ENCODE measurements around the gene LDLR. TPM values are rescaled to one million over a fixed set of nuclear protein-coding genes. Genes with fewer than 3 reads are reported as not detected.

The LDLR gene
- total RNA-seq, 1 experiment from 2014 or later: 127 TPM

- Mint-ChIP-seq H3K36me3 (ENCODE audit: insufficient read depth, unreplicated experiment) (peaks cover 12% of the 10 kb centered on the region), H3K27me3 (ENCODE audit: insufficient read depth, unreplicated experiment) (no peaks in the 10 kb centered on the region), H3K4me1 (ENCODE audit: insufficient read depth, unreplicated experiment) (peaks cover 25% of the 10 kb centered on the region), H3K9me3 (ENCODE audit: unreplicated experiment) (no peaks in the 10 kb centered on the region), H3K4me3 (ENCODE audit: unreplicated experiment) (peak overlapping the region; percentile 43), H3K27ac (ENCODE audit: low read depth, unreplicated experiment) (peak overlapping the region; percentile 69)
- POLR2A ChIA-PET: interaction anchor here (0.5 to 3.4 kb wide), 3 partner anchors 11 to 417 kb away, joined by 3 to 35 read pairs (median 5); partner anchors contain the start of gene ELOF1
- CTCF ChIA-PET: interaction anchor here (0.6 kb wide), 1 partner anchor 14 kb away, joined by 5 read pairs; no protein-coding TSS in a partner anchor
- no TSS peak for BruUV-seq (replicated peaks)
- DNase-seq (ENCODE audit: unreplicated experiment): peak; percentile 48
- intact Hi-C loops (cut with micrococcal nuclease): no loop called here
- TF ChIP-seq CTCF (IDR thresholded peaks at IDR 0.05; ENCODE audit: unreplicated experiment): peak; percentile 18
These were observed 52.8 kb downstream of the LDLR start for GRCh38 chr19:11141937-11142527.

GRCh38 chr19:11142528-11143171 lies 53.4 kb downstream of the LDLR start:
- POLR2A ChIA-PET: interaction anchor here (0.9 to 3.4 kb wide), 3 partner anchors 10 to 306 kb away, joined by 3 to 35 read pairs (median 5); no protein-coding TSS in a partner anchor

GRCh38 chr19:11145536-11145924 lies 56.3 kb downstream of the LDLR start:
- ChIA-PET POLR2A (interaction anchor here (1.0 kb wide), 1 partner anchor 22 kb away, joined by 3 read pairs; no protein-coding TSS in a partner anchor), CTCF (interaction anchor here (0.6 to 0.9 kb wide), 3 partner anchors 77 to 1033 kb away, joined by 3 to 4 read pairs (median 3); no protein-coding TSS in a partner anchor)
- intact Hi-C loops (cut with micrococcal nuclease): no loop called here
- Mint-ChIP-seq H3K36me3 (ENCODE audit: insufficient read depth, unreplicated experiment) (peaks cover 6% of the 10 kb centered on the region), H3K4me3 (ENCODE audit: unreplicated experiment) (no peak overlapping the region), H3K9me3 (ENCODE audit: unreplicated experiment) (no peaks in the 10 kb centered on the region), H3K4me1 (ENCODE audit: insufficient read depth, unreplicated experiment) (peaks cover 4% of the 10 kb centered on the region), H3K27me3 (ENCODE audit: insufficient read depth, unreplicated experiment) (no peaks in the 10 kb centered on the region), H3K27ac (ENCODE audit: low read depth, unreplicated experiment) (peak overlapping the region; percentile 54)
- no peak for DNase-seq (ENCODE audit: unreplicated experiment)
- no TSS peak for BruUV-seq (replicated peaks)
- no peak for TF ChIP-seq CTCF (IDR thresholded peaks at IDR 0.05; ENCODE audit: unreplicated experiment)

More at GRCh38 chr19:11142528-11143171, 53.4 kb downstream of the LDLR start:
- peaks cover 8% of the 10 kb centered on the region for H3K36me3 Mint-ChIP-seq (ENCODE audit: insufficient read depth, unreplicated experiment)
- H3K27ac Mint-ChIP-seq (ENCODE audit: low read depth, unreplicated experiment): peak overlapping the region; percentile 69
- H3K4me3 Mint-ChIP-seq (ENCODE audit: unreplicated experiment): peak overlapping the region; percentile 43
- CTCF ChIA-PET: interaction anchor here (1.1 to 1.9 kb wide), 2 partner anchors 10 to 21 kb away, joined by 3 to 7 read pairs; no protein-coding TSS in a partner anchor
- DNase-seq (ENCODE audit: unreplicated experiment): peak; percentile 98
- H3K27me3 Mint-ChIP-seq (ENCODE audit: insufficient read depth, unreplicated experiment): no peaks in the 10 kb centered on the region
- H3K4me1 Mint-ChIP-seq (ENCODE audit: insufficient read depth, unreplicated experiment): peaks cover 21% of the 10 kb centered on the region
- H3K9me3 Mint-ChIP-seq (ENCODE audit: unreplicated experiment): no peaks in the 10 kb centered on the region
- intact Hi-C loops (cut with micrococcal nuclease): no loop called here
- TF ChIP-seq CTCF (IDR thresholded peaks at IDR 0.05; ENCODE audit: unreplicated experiment): no peak
- no TSS peak for BruUV-seq (replicated peaks)

- intact Hi-C loops (cut with micrococcal nuclease): no loop called here
- no peak for TF ChIP-seq CTCF (IDR thresholded peaks at IDR 0.05; ENCODE audit: unreplicated experiment)
- H3K36me3 Mint-ChIP-seq (ENCODE audit: insufficient read depth, unreplicated experiment): peaks cover 6% of the 10 kb centered on the region
- POLR2A ChIA-PET: interaction anchor here (0.7 to 0.8 kb wide), 2 partner anchors 10 to 1463 kb away, joined by 3 read pairs; no protein-coding TSS in a partner anchor
- H3K27ac Mint-ChIP-seq (ENCODE audit: low read depth, unreplicated experiment): peak overlapping the region; percentile 42
- H3K4me1 Mint-ChIP-seq (ENCODE audit: insufficient read depth, unreplicated experiment): peaks cover 8% of the 10 kb centered on the region
- CTCF ChIA-PET: interaction anchor here (1.0 kb wide), 1 partner anchor 11 kb away, joined by 6 read pairs; no protein-coding TSS in a partner anchor
- no peaks in the 10 kb centered on the region for H3K27me3 Mint-ChIP-seq (ENCODE audit: insufficient read depth, unreplicated experiment)
- no TSS peak for BruUV-seq (replicated peaks)
- H3K4me3 Mint-ChIP-seq (ENCODE audit: unreplicated experiment): no peak overlapping the region
- no peak for DNase-seq (ENCODE audit: unreplicated experiment)
- no peaks in the 10 kb centered on the region for H3K9me3 Mint-ChIP-seq (ENCODE audit: unreplicated experiment)
These were observed 58.7 kb downstream of the LDLR start for GRCh38 chr19:11148001-11148400.

All from MCF 10A (cell line).